Measurements from ENCODE around the gene RARRES2. TPM values are rescaled to one million over a fixed set of nuclear protein-coding genes. Genes with fewer than 3 reads are reported as not detected.

Gene RARRES2
- total RNA-seq, 5 donors from 2014 or later (not counting 1 experiment from before 2014, with no cell fraction given), result 2.7 to 3.2 (median 2.7) TPM; not detected in 2

DNA sequence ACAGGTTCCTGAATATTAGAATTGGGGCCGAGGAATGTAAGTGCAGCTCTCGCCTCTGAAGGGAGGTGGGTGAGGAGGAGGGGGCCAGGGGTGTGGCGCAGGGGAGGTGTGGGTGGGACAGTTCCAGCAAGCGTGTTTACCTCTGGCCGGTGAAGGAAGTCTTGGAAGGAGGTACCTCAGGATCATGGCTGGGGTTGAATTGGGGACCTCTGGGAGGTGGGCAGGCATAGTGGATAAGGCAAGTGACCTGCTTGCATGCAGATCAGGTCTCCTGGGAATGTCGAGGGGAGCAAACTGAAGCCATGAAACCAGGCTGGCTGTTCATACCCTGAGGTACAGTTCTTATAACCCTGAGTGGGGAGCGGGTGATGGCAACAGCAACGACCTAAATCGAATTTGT lies 39.7 kb upstream of the RARRES2 start:
- Mint-ChIP-seq H3K9me3 (no peaks in the 10 kb centered on the region), H3K4me1 (peaks cover 39 to 49% (median 47%) of the 10 kb centered on the region in 3 donors), H3K36me3 (peaks cover 3% of the 10 kb centered on the region), H3K27ac (no peak overlapping the region), H3K27me3 (no peaks in the 10 kb centered on the region), H3K4me3 (peak overlapping the region in 1 of 3 donors; percentile 84)
- Histone ChIP-seq H3K9me3 (no peaks in the 10 kb centered on the region), H3K36me3 (ENCODE audit: control insufficient read depth in 2 of 2, extremely low read depth in 1 of 2, insufficient read depth in 1 of 2, low read length in 1 of 2) (peaks cover 0 to 4% of the 10 kb centered on the region in 2 donors), H3K4me1 (ENCODE audit: control insufficient read depth in 1 of 2, extremely low read depth in 1 of 2, insufficient read depth in 2 of 2, low read length in 2 of 2) (peaks cover 7 to 32% of the 10 kb centered on the region in 2 experiments), H3K27ac (ENCODE audit: low read length) (no peak overlapping the region), H3K27me3 (replicated peaks in 1 of 2; ENCODE audit: control insufficient read depth in 2 of 2, extremely low read depth in 1 of 2, insufficient read depth in 2 of 2, low read length in 1 of 2) (no peaks in the 10 kb centered on the region), H3K4me3 (ENCODE audit: control insufficient read depth in 1 of 2, extremely low read depth in 1 of 2, low read length in 1 of 2) (no peak overlapping the region)
- no peak for ATAC-seq (replicated peaks in 1 of 4)
- ChIA-PET CTCF (interaction anchor here (0.5 to 0.8 kb wide), 5 partner anchors 20 to 378 kb away, joined by 3 to 7 read pairs (median 3); a partner anchor contains a TSS), POLR2A (interaction anchor here in 1 of 2 donors (0.6 kb wide), 1 partner anchor 23 kb away, joined by 10 read pairs; no protein-coding TSS in a partner anchor)
- 92% methylated on average over 7 of the region's 9 CpGs for WGBS (ENCODE audit: insufficient coverage)
- no peak for DNase-seq

DNA sequence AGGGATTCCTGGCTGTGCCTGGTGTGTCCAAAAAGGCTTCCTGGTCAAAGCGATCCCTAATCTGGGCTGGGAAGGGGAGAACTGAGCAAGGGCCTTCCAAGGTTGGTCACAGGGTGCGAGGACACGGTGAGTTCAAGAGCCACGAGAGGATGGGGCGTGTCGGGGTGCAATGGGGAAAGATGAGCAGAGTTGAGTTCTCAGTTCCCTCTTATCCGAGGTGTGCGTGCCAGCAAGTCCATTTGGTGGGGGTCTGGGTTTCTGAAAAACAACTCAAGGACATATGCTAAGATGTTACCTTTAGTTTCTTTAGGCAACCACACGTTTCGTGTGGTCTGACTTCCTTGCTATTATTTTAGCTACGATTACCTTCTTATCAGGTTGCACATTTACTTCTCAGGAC lies 39.0 kb upstream of the RARRES2 start:
- H3K27me3 Mint-ChIP-seq, result no peaks in the 10 kb centered on the region
- H3K4me1 Mint-ChIP-seq, result peaks cover 44 to 54% (median 52%) of the 10 kb centered on the region in 3 donors
- Histone ChIP-seq H3K27me3 (replicated peaks in 1 of 2; ENCODE audit: control insufficient read depth in 2 of 2, extremely low read depth in 1 of 2, insufficient read depth in 2 of 2, low read length in 1 of 2) (no peaks in the 10 kb centered on the region), H3K9me3 (no peaks in the 10 kb centered on the region), H3K27ac (ENCODE audit: low read length) (no peak overlapping the region), H3K36me3 (ENCODE audit: control insufficient read depth in 2 of 2, extremely low read depth in 1 of 2, insufficient read depth in 1 of 2, low read length in 1 of 2) (peaks cover 0 to 1% of the 10 kb centered on the region in 2 donors), H3K4me1 (ENCODE audit: control insufficient read depth in 1 of 2, extremely low read depth in 1 of 2, insufficient read depth in 2 of 2, low read length in 2 of 2) (peaks cover 9 to 38% of the 10 kb centered on the region in 2 experiments), H3K4me3 (ENCODE audit: control insufficient read depth in 1 of 2, extremely low read depth in 1 of 2, low read length in 1 of 2) (no peak overlapping the region)
- POLR2A ChIA-PET, result interaction anchor here in 1 of 2 donors (0.6 kb wide), 1 partner anchor 22 kb away, joined by 10 read pairs; no protein-coding TSS in a partner anchor
- WGBS (ENCODE audit: insufficient coverage), result 89% methylated on average over 8 of the region's 11 CpGs
- CTCF ChIA-PET, result interaction anchor here (0.5 to 0.8 kb wide), 5 partner anchors 19 to 378 kb away, joined by 3 to 7 read pairs (median 3); a partner anchor contains a TSS
- H3K36me3 Mint-ChIP-seq, result peaks cover 3% of the 10 kb centered on the region
- no peak for DNase-seq
- no peaks in the 10 kb centered on the region for H3K9me3 Mint-ChIP-seq
- H3K27ac Mint-ChIP-seq, result peak overlapping the region in 1 of 2 donors; percentile 77
- ATAC-seq (replicated peaks in 1 of 4), result no peak
- peak overlapping the region; percentile 80 to 89 (median 84) for H3K4me3 Mint-ChIP-seq

GRCh38 chr7:150379441-150380379 lies 38.3 kb upstream of the RARRES2 start:
- Histone ChIP-seq H3K27me3 (replicated peaks in 1 of 2; ENCODE audit: control insufficient read depth in 2 of 2, extremely low read depth in 1 of 2, insufficient read depth in 2 of 2, low read length in 1 of 2) (no peaks in the 10 kb centered on the region), H3K9me3 (no peaks in the 10 kb centered on the region), H3K4me3 (ENCODE audit: control insufficient read depth in 1 of 2, extremely low read depth in 1 of 2, low read length in 1 of 2) (peak overlapping the region; percentile 74 to 75), H3K36me3 (ENCODE audit: control insufficient read depth in 2 of 2, extremely low read depth in 1 of 2, insufficient read depth in 1 of 2, low read length in 1 of 2) (no peaks in the 10 kb centered on the region), H3K27ac (ENCODE audit: low read length) (no peak overlapping the region), H3K4me1 (ENCODE audit: control insufficient read depth in 1 of 2, extremely low read depth in 1 of 2, insufficient read depth in 2 of 2, low read length in 2 of 2) (peaks cover 9 to 38% of the 10 kb centered on the region in 2 experiments)
- POLR2A ChIA-PET, result no interaction called here
- CTCF ChIA-PET, result interaction anchor here in 1 of 2 donors (0.8 kb wide), 1 partner anchor 26 kb away, joined by 3 read pairs; a partner anchor contains a TSS
- peak in 2 of 4 experiments; percentile 5 to 38 for ATAC-seq (replicated peaks in 1 of 4)
- WGBS (ENCODE audit: insufficient coverage), result 2% methylated on average over 45 of the region's 52 CpGs
- no peaks in the 10 kb centered on the region for H3K27me3 Mint-ChIP-seq
- H3K4me3 Mint-ChIP-seq, result peak overlapping the region; percentile 80 to 89 (median 84)
- DNase-seq, result peak in 1 of 35 experiments; percentile 36
- no peaks in the 10 kb centered on the region for H3K9me3 Mint-ChIP-seq
- H3K4me1 Mint-ChIP-seq, result peaks cover 47 to 54% (median 54%) of the 10 kb centered on the region in 3 donors
- peak overlapping the region; percentile 23 to 77 for H3K27ac Mint-ChIP-seq
- H3K36me3 Mint-ChIP-seq, result no peaks in the 10 kb centered on the region

GRCh38 chr7:150378853-150379440 lies 37.5 kb upstream of the RARRES2 start, which contains the start of gene ZNF775:
TSS of gene ZNF775 (plus strand) at chr7:150379330. CDS start at chr7:150388471, 9,141 bp downstream.
- no peaks in the 10 kb centered on the region for H3K27me3 ChIP-seq (replicated peaks in 1 of 2; ENCODE audit: control insufficient read depth in 2 of 2, extremely low read depth in 1 of 2, insufficient read depth in 2 of 2, low read length in 1 of 2)
- H3K9me3 ChIP-seq, result no peaks in the 10 kb centered on the region
- peak within 1 kb of the TSS; percentile 74 to 90 for H3K4me3 ChIP-seq (ENCODE audit: control insufficient read depth in 1 of 2, extremely low read depth in 1 of 2, low read length in 1 of 2)
- CTCF ChIA-PET, result no interaction called here
- POLR2A ChIA-PET, result interaction anchor here in 1 of 2 donors (0.9 kb wide), 1 partner anchor 12 kb away, joined by 4 read pairs; no protein-coding TSS in a partner anchor
- no peaks in the 10 kb centered on the region for H3K36me3 Mint-ChIP-seq
- no peaks in the 10 kb centered on the region for H3K27me3 Mint-ChIP-seq
- H3K9me3 Mint-ChIP-seq, result no peaks in the 10 kb centered on the region
- ATAC-seq (replicated peaks in 1 of 4) (peak; percentile 96 to 99 (median 98)), DNase-seq (peak; percentile 81 to 95 (median 90))
- no peaks in the 10 kb centered on the region for H3K36me3 ChIP-seq (ENCODE audit: control insufficient read depth in 2 of 2, extremely low read depth in 1 of 2, insufficient read depth in 1 of 2, low read length in 1 of 2)
- H3K4me1 ChIP-seq (ENCODE audit: control insufficient read depth in 1 of 2, extremely low read depth in 1 of 2, insufficient read depth in 2 of 2, low read length in 2 of 2), result peaks cover 9 to 38% of the 10 kb centered on the region in 2 experiments
- peaks cover 50 to 60% (median 59%) of the 10 kb centered on the region in 3 donors for H3K4me1 Mint-ChIP-seq
- peak within 1 kb of the TSS; percentile 83 to 86 for H3K27ac Mint-ChIP-seq
- H3K27ac ChIP-seq (ENCODE audit: low read length), result peak within 1 kb of the TSS; percentile 73
- H3K4me3 Mint-ChIP-seq, result peak within 1 kb of the TSS; percentile 80 to 89 (median 84)
- WGBS (ENCODE audit: insufficient coverage), result under 1% methylated on average over 60 of the region's 60 CpGs

DNA sequence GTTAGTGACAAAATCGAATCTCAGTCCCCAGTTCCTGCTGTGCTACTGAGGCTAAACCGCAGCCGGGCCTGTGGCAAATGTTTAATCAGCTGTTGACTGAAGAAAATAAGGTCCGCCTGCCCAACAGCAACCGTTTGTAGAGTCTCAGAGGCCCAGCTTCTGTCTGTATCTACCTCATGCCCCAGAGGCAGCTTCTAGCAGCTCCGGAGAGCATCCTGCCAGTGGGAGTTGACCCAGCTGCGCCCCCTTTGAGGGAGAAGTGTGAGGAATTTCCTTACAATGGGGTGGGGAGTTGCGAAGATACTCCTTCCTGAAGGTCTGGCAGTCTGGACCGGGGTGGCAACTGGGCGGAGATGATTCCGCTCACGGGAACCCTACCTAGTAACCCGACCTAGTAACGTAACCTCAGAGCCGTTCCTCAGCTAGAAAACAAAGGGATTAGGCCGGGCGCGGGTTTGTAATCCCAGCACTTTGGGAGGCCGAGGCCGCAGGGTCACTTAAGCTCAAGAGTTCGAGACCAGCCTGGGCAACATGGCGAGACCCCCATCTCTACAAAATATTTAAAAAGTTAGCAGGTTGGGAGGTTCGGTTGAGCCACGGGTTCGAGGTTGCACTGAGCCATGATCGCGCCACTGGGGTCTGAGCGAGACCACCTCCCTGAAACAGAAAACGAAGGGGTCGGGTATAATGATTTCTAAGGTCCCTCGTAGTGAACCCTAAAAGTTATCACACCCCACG lies 36.9 kb upstream of the RARRES2 start:
- DNase-seq (peak in 21 of 35 experiments; percentile 8 to 67 (median 28)), ATAC-seq (replicated peaks in 1 of 4) (no peak)
- CTCF ChIA-PET, result interaction anchor here in 1 of 2 donors (0.9 to 1.8 kb wide), 4 partner anchors 9 to 22 kb away, joined by 3 to 12 read pairs (median 5); partner anchors contain the start of gene REPIN1
- Histone ChIP-seq H3K27ac (ENCODE audit: low read length) (peak overlapping the region; percentile 73), H3K27me3 (replicated peaks in 1 of 2; ENCODE audit: control insufficient read depth in 2 of 2, extremely low read depth in 1 of 2, insufficient read depth in 2 of 2, low read length in 1 of 2) (no peaks in the 10 kb centered on the region), H3K36me3 (ENCODE audit: control insufficient read depth in 2 of 2, extremely low read depth in 1 of 2, insufficient read depth in 1 of 2, low read length in 1 of 2) (peaks cover 0 to 3% of the 10 kb centered on the region in 2 donors), H3K4me3 (ENCODE audit: control insufficient read depth in 1 of 2, extremely low read depth in 1 of 2, low read length in 1 of 2) (peak overlapping the region; percentile 74 to 90), H3K4me1 (ENCODE audit: control insufficient read depth in 1 of 2, extremely low read depth in 1 of 2, insufficient read depth in 2 of 2, low read length in 2 of 2) (peaks cover 9 to 41% of the 10 kb centered on the region in 2 experiments), H3K9me3 (no peaks in the 10 kb centered on the region)
- H3K4me3 Mint-ChIP-seq, result peak overlapping the region; percentile 80 to 84 (median 80)
- peaks cover 55 to 65% (median 65%) of the 10 kb centered on the region in 3 donors for H3K4me1 Mint-ChIP-seq
- no peaks in the 10 kb centered on the region for H3K9me3 Mint-ChIP-seq
- WGBS (ENCODE audit: insufficient coverage), result 3% methylated on average over 21 of the region's 32 CpGs
- POLR2A ChIA-PET, result interaction anchor here (0.6 to 0.9 kb wide), 2 partner anchors 11 to 719 kb away, joined by 3 to 4 read pairs; no protein-coding TSS in a partner anchor
- H3K36me3 Mint-ChIP-seq, result no peaks in the 10 kb centered on the region
- H3K27ac Mint-ChIP-seq, result peak overlapping the region; percentile 83 to 86
- no peaks in the 10 kb centered on the region for H3K27me3 Mint-ChIP-seq
